ENCODE measurements around the gene CGB1. TPM values are rescaled to one million over a fixed set of nuclear protein-coding genes. Genes with fewer than 3 reads are reported as not detected.
"Not testable (repeated sequence)": the region's sequence is repeated elsewhere in the genome, so short reads cannot be mapped to it uniquely, and the experiment has no call there.

CGB1 gene
- total and polyA plus RNA-seq, 2 donors (not counting 3 experiments of a cell fraction or from before 2014, with no cell fraction given): not detected

GRCh38 chr19:49074869-49075268, 38.2 kb upstream of the CGB1 start:
- H3K9ac ChIP-seq (replicated peaks; ENCODE audit: extremely low read depth, insufficient read depth, low read length); BruUV-seq (replicated peaks); H4K20me1 ChIP-seq (replicated peaks; ENCODE audit: control insufficient read depth, extremely low read depth, insufficient read depth, low read length); H3K79me2 ChIP-seq (ENCODE audit: control insufficient read depth, insufficient read depth, low read length); H3K36me3 ChIP-seq (ENCODE audit: control insufficient read depth in 2 of 2, extremely low read depth in 1 of 2, insufficient read depth in 2 of 2, low read length in 2 of 2); dilution Hi-C loops (cut with MboI; ENCODE audit: extremely low pct_ligation_motif_present, low sequenced_read_pairs); H3K9me1 ChIP-seq (replicated peaks; ENCODE audit: control insufficient read depth, extremely low read depth, insufficient read depth, low read length); H3K27ac ChIP-seq (ENCODE audit: insufficient read depth, low read depth, low read length); H2AFZ ChIP-seq (ENCODE audit: low read depth, low read length); H3K4me2 ChIP-seq (ENCODE audit: insufficient read depth, low read length); H3K4me3 ChIP-seq (replicated peaks in 1 of 3; ENCODE audit: insufficient read depth in 1 of 3, low read depth in 1 of 3, low read length in 3 of 3); H3K9me3 ChIP-seq (replicated peaks; ENCODE audit: control insufficient read depth, insufficient read depth, low read length); POLR2A ChIA-PET; H3K4me1 ChIP-seq (ENCODE audit: control insufficient read depth, extremely low read depth, insufficient read depth, low read length): not testable (repeated sequence)
- DNase-seq (ENCODE audit: low read depth, low spot score) (peak; percentile 51), FAIRE-seq (peak; percentile 89)
- CTCF ChIA-PET: interaction anchor here (0.7 to 3.4 kb wide), 12 partner anchors 10 to 150 kb away, joined by 3 to 18 read pairs (median 5); partner anchors contain the start of gene NTF4
- peaks cover 21 to 22% of the 10 kb centered on the region in 2 experiments for H3K27me3 ChIP-seq (ENCODE audit: control insufficient read depth in 2 of 2, insufficient read depth in 2 of 2, low read length in 2 of 2)
- intact Hi-C loops (cut with micrococcal nuclease): loop anchor here (1.0 to 2.0 kb wide), 3 partner anchors 71 to 151 kb away; no protein-coding TSS in a partner anchor
- TF ChIP-seq CTCF (IDR thresholded peaks at IDR 0.05; ENCODE audit: extremely low read depth in 1 of 2, insufficient read depth in 1 of 2, low read depth in 1 of 2, low read length in 2 of 2): peak; percentile 35 to 64

DNA sequence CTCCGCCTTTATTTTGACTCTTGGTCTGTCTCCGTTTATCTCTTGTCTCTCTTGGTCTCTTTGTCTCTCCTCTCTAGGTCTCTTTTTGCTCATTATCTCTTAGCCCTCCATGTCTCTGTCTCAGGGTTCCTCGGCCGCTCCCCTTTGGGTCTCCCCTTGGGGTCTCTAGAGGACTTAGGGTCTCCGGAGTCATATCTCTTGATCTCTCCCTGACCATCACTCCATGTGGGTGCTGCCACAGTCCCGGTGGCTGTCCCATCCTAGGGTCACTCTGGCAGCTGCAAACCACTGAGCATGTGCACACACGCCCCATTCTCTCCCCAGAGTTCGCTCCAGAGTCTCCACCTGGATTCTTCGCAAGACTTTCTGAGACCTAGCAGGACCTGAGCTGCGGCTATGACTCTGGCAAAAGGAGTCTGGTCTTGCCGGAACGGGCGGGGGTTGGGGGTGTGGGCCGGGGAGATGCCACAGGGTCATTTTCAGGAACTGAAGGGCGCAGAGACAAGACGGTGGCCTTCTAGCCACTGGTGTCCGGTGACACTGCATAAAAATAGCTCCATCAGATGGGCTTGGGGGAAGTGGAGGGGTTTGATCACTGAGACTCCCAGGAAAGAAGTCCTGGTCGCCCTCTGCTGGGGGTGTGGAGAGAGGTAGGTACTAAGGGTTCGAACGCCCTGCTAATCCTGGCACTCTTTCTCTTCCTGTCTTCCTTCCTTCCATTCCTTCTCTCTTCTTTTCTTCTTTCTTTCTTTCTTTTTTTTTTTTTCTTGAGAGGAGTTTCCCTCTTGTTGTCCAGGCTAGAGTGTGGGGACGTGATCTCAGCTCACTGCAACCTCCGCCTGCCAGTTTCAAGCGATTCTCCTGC, 37.1 kb upstream of the CGB1 start:
- H3K4me2 ChIP-seq (ENCODE audit: insufficient read depth, low read length): no peak overlapping the region
- peaks cover 22 to 24% of the 10 kb centered on the region in 2 experiments for H3K27me3 ChIP-seq (ENCODE audit: control insufficient read depth in 2 of 2, insufficient read depth in 2 of 2, low read length in 2 of 2)
- BruUV-seq (replicated peaks): no TSS peak
- no peaks in the 10 kb centered on the region for H3K4me1 ChIP-seq (ENCODE audit: control insufficient read depth, extremely low read depth, insufficient read depth, low read length)
- CTCF ChIA-PET: interaction anchor here (0.6 to 3.4 kb wide), 11 partner anchors 8 to 153 kb away, joined by 3 to 18 read pairs (median 4); partner anchors contain the start of gene NTF4
- DNase-seq (ENCODE audit: low read depth, low spot score) (no peak), FAIRE-seq (no peak)
- TF ChIP-seq JUN (IDR thresholded peaks at IDR 0.05; ENCODE audit: borderline replicate concordance, insufficient read depth, insufficient read length, low read depth) (no peak), EZH2 (IDR thresholded peaks at IDR 0.05; ENCODE audit: borderline replicate concordance, low read depth, low read length, severe bottlenecking) (no peak), CTCF (IDR thresholded peaks at IDR 0.05; ENCODE audit: extremely low read depth in 1 of 2, insufficient read depth in 1 of 2, low read depth in 1 of 2, low read length in 2 of 2) (peak in 1 of 2 donors; percentile 8)
- TF ChIP-seq, protein P1, sequence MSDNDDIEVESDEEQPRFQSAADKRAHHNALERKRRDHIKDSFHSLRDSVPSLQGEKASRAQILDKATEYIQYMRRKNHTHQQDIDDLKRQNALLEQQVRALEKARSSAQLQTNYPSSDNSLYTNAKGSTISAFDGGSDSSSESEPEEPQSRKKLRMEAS (IDR thresholded peaks at IDR 0.05; ENCODE audit: insufficient read depth, insufficient read length): no peak
- dilution Hi-C loops (cut with MboI; ENCODE audit: extremely low pct_ligation_motif_present, low sequenced_read_pairs) (no loop called here), intact Hi-C loops (cut with micrococcal nuclease) (loop anchor here (1.0 to 2.0 kb wide), 2 partner anchors 73 to 75 kb away; no protein-coding TSS in a partner anchor)
- no peaks in the 10 kb centered on the region for H3K9me1 ChIP-seq (replicated peaks; ENCODE audit: control insufficient read depth, extremely low read depth, insufficient read depth, low read length)
- POLR2A ChIA-PET: no interaction called here
- no peak overlapping the region for H2AFZ ChIP-seq (ENCODE audit: low read depth, low read length)
- H3K79me2 ChIP-seq (ENCODE audit: control insufficient read depth, insufficient read depth, low read length): no peaks in the 10 kb centered on the region
- no peak overlapping the region for H3K9ac ChIP-seq (replicated peaks; ENCODE audit: extremely low read depth, insufficient read depth, low read length)
- H4K20me1 ChIP-seq (replicated peaks; ENCODE audit: control insufficient read depth, extremely low read depth, insufficient read depth, low read length): no peaks in the 10 kb centered on the region
- no peaks in the 10 kb centered on the region for H3K9me3 ChIP-seq (replicated peaks; ENCODE audit: control insufficient read depth, insufficient read depth, low read length)
- H3K27ac ChIP-seq (ENCODE audit: insufficient read depth, low read depth, low read length): no peak overlapping the region
- H3K36me3 ChIP-seq (ENCODE audit: control insufficient read depth in 2 of 2, extremely low read depth in 1 of 2, insufficient read depth in 2 of 2, low read length in 2 of 2): no peaks in the 10 kb centered on the region
- no peak overlapping the region for H3K4me3 ChIP-seq (replicated peaks in 1 of 3; ENCODE audit: insufficient read depth in 1 of 3, low read depth in 1 of 3, low read length in 3 of 3)

Data from endothelial cell of umbilical vein (primary cell).